Right lobe of liver (tissue), 4 donors: ENCODE data around the gene PEDS1.

Experiments
- POLR2A ChIP-seq: fragments of 450-650 bp; IDR thresholded peaks from one replicate; pipeline ENCODE4 v1.6.1; 2017; ENCODE audit warnings: antibody characterized with exemption, mild to moderate bottlenecking
- TF ChIP-seq, protein P1 (sequence below), 4 donors: fragments of 200-600 bp in 3 of 4; fragments of 450-650 bp in 1 of 4; IDR thresholded peaks; one replicate each; pipeline versions ENCODE4 v1.5.1 to v1.8.0; 2016 to 2022; ENCODE audit warnings: antibody characterized with exemption in 4 of 4, mild to moderate bottlenecking in 2 of 4
- donor health status: DM: no; HTN: no; CAD: no.
- donor health status: DM: no; HTN: no; CAD: no.
- donor health status: DM: no; HTN: yes; CAD: no.

DNA sequence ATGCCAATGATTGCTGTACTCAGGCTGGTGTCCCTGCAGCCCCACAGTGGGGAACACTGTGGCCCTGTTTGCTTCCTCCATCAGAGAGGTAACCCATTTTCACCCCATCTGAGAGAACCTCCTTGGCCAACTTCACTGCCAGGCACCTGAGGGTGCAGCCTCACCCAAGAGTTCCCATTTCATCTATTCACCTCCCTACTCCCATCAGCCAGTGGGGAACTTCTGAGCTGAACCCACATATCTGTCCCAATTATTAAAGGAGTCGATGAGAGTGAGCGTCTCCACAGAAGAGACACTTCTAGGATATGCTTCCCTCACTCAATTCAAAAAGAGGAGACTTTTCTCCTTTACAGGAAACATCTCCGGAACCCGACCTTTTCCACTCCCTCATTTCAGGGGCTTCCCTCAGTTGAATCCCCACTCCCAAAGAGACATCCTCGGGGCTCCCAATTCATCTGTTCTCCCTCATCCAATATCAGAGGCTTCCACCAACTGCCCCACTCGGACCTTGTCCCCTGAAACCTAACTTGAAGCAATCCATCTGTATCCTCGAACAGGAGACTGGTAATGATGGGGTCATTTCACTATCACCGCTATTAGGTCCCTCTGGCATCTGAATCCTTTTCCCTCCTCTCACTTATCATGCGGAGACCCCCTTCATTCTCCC, 41.6 kb downstream of the PEDS1 start:
- TF ChIP-seq, protein P1, sequence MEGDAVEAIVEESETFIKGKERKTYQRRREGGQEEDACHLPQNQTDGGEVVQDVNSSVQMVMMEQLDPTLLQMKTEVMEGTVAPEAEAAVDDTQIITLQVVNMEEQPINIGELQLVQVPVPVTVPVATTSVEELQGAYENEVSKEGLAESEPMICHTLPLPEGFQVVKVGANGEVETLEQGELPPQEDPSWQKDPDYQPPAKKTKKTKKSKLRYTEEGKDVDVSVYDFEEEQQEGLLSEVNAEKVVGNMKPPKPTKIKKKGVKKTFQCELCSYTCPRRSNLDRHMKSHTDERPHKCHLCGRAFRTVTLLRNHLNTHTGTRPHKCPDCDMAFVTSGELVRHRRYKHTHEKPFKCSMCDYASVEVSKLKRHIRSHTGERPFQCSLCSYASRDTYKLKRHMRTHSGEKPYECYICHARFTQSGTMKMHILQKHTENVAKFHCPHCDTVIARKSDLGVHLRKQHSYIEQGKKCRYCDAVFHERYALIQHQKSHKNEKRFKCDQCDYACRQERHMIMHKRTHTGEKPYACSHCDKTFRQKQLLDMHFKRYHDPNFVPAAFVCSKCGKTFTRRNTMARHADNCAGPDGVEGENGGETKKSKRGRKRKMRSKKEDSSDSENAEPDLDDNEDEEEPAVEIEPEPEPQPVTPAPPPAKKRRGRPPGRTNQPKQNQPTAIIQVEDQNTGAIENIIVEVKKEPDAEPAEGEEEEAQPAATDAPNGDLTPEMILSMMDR (IDR thresholded peaks at IDR 0.05), result no peak
- TF ChIP-seq POLR2A, result no peak
